Thoracic aorta (tissue), 2 donors: ENCODE measurements around the gene UGT1A5. TPM values are rescaled to one million over a fixed set of nuclear protein-coding genes. Genes with fewer than 3 reads are reported as not detected.

Experiments used
- ATAC-seq: fragments of 150-250 bp; one replicate; pipeline ENCODE4 v1.8.0; 2017; ENCODE audit warnings: low read depth; ENCODE audit not compliant: insufficient number of reproducible peaks, low FRiP score
- DNase-seq: peaks from one replicate; pipeline ENCODE4 v3.0.0-alpha.2; 2020; ENCODE audit warnings: low spot score
- H3K27ac ChIP-seq, 2 donors: fragments of 200-600 bp; sonication (generic); 1 replicate in 1 of 2; 2 replicates in 1 of 2; pipeline ENCODE4 v1.5.1; 2016; ENCODE audit warnings: mild to moderate bottlenecking in 2 of 2, moderate library complexity in 2 of 2
- H3K27me3 ChIP-seq: fragments of 200-600 bp; sonication (generic); replicated peaks from 2 replicates; pipeline ENCODE4 v1.6.0; 2016; ENCODE audit warnings: mild to moderate bottlenecking; ENCODE audit not compliant: insufficient read depth
- H3K36me3 ChIP-seq: fragments of 200-600 bp; sonication (generic); one replicate; pipeline ENCODE4 v1.5.1; 2016
- H3K4me1 ChIP-seq, 2 donors: fragments of 200-600 bp; sonication (generic); 1 replicate in 1 of 2; 2 replicates in 1 of 2; pipeline versions ENCODE4 v1.5.1 to v1.6.0; 2016; ENCODE audit warnings: low read depth in 2 of 2, mild to moderate bottlenecking in 1 of 2; ENCODE audit not compliant: control insufficient read depth in 1 of 2
- H3K4me3 ChIP-seq: fragments of 200-600 bp; sonication (generic); 2 replicates; pipeline ENCODE4 v1.5.1; 2016; ENCODE audit warnings: mild to moderate bottlenecking
- H3K9me3 ChIP-seq: fragments of 200-600 bp; sonication (generic); 2 replicates; pipeline ENCODE4 v1.5.1; 2016
- total RNA-seq, 2 donors: library from RNA; depleted of rRNA; stranded (reverse); fragments of >200 nt; gene quantifications; one replicate each; pipeline versions ENCODE4 v1.1.0 to v1.2.3, GENCODE V29; 2016
- TF ChIP-seq, protein P1 (sequence below): fragments of 200-600 bp; sonication (generic); IDR thresholded peaks from one replicate; pipeline ENCODE4 v1.5.1; 2019; ENCODE audit warnings: antibody characterized with exemption

Gene UGT1A5
- total RNA-seq, 2 donors from 2014 or later: not detected

DNA sequence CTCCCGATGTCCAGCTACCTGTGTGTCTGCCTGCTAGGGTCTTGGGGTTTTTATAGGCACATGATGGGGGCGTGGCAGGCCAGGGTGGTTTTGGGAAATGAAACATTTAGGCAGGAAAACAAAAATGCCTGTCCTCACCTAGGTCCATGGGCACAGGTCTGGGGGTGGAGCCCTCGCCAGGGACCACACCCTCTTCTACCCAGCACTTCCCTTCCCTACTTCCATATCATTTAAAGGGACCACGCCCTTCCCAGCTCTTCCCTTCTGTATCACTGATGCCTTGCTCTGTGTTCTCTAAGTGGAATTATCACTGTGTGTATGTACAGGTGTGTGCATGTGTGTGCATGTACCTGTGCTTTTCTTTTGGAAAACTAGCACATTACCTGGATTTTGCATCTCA, 53.7 kb downstream of the UGT1A5 start:
- DNase-seq (no peak), ATAC-seq (no peak)
- no peak overlapping the region for H3K27ac ChIP-seq
- no peaks in the 10 kb centered on the region for H3K27me3 ChIP-seq
- no peaks in the 10 kb centered on the region for H3K9me3 ChIP-seq
- H3K4me1 ChIP-seq: no peaks in the 10 kb centered on the region
- TF ChIP-seq, protein P1, sequence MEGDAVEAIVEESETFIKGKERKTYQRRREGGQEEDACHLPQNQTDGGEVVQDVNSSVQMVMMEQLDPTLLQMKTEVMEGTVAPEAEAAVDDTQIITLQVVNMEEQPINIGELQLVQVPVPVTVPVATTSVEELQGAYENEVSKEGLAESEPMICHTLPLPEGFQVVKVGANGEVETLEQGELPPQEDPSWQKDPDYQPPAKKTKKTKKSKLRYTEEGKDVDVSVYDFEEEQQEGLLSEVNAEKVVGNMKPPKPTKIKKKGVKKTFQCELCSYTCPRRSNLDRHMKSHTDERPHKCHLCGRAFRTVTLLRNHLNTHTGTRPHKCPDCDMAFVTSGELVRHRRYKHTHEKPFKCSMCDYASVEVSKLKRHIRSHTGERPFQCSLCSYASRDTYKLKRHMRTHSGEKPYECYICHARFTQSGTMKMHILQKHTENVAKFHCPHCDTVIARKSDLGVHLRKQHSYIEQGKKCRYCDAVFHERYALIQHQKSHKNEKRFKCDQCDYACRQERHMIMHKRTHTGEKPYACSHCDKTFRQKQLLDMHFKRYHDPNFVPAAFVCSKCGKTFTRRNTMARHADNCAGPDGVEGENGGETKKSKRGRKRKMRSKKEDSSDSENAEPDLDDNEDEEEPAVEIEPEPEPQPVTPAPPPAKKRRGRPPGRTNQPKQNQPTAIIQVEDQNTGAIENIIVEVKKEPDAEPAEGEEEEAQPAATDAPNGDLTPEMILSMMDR: no peak
- no peak overlapping the region for H3K4me3 ChIP-seq
- no peaks in the 10 kb centered on the region for H3K36me3 ChIP-seq

DNA sequence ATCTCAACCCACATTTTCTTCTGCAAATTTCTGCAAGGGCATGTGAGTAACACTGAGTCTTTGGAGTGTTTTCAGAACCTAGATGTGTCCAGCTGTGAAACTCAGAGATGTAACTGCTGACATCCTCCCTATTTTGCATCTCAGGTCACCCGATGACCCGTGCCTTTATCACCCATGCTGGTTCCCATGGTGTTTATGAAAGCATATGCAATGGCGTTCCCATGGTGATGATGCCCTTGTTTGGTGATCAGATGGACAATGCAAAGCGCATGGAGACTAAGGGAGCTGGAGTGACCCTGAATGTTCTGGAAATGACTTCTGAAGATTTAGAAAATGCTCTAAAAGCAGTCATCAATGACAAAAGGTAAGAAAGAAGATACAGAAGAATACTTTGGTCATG, 55.4 kb downstream of the UGT1A5 start:
- DNase-seq (no peak), ATAC-seq (no peak)
- H3K27me3 ChIP-seq: no peaks in the 10 kb centered on the region
- TF ChIP-seq, protein P1: no peak
- H3K4me1 ChIP-seq: no peaks in the 10 kb centered on the region
- no peak overlapping the region for H3K27ac ChIP-seq
- H3K36me3 ChIP-seq: no peaks in the 10 kb centered on the region
- no peaks in the 10 kb centered on the region for H3K9me3 ChIP-seq
- no peak overlapping the region for H3K4me3 ChIP-seq

DNA sequence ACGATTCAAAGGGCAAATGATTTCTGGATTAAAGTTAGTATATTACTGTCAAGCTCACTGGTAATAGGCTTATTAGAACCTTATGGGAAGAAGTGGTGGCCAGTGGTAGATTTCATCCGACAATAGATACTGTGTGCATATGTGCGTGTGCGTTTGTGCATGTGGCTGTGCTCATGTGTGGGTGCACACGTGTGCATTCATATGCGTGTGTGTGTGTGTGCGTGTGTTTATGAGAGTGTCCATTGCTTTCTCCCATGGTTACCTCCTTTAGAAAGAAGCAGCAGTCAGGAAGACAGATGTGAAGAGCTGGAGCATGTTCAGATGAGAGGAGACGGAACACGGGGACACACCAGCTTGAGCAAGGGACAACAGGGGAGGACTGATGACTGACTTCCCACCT, 56.6 kb downstream of the UGT1A5 start:
- H3K9me3 ChIP-seq: no peaks in the 10 kb centered on the region
- H3K36me3 ChIP-seq: no peaks in the 10 kb centered on the region
- no peak overlapping the region for H3K4me3 ChIP-seq
- TF ChIP-seq, protein P1: no peak
- ATAC-seq: no peak
- H3K27me3 ChIP-seq: no peaks in the 10 kb centered on the region
- no peaks in the 10 kb centered on the region for H3K4me1 ChIP-seq
- H3K27ac ChIP-seq: no peak overlapping the region
- DNase-seq: no peak

DNA sequence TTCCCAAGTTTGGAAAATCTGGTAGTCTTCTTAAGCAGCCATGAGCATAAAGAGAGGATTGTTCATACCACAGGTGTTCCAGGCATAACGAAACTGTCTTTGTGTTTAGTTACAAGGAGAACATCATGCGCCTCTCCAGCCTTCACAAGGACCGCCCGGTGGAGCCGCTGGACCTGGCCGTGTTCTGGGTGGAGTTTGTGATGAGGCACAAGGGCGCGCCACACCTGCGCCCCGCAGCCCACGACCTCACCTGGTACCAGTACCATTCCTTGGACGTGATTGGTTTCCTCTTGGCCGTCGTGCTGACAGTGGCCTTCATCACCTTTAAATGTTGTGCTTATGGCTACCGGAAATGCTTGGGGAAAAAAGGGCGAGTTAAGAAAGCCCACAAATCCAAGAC, 59.4 kb downstream of the UGT1A5 start:
- H3K4me3 ChIP-seq: no peak overlapping the region
- no peak for DNase-seq
- no peak for ATAC-seq
- H3K9me3 ChIP-seq: peaks cover 4% of the 10 kb centered on the region
- no peaks in the 10 kb centered on the region for H3K27me3 ChIP-seq
- no peaks in the 10 kb centered on the region for H3K36me3 ChIP-seq
- no peak overlapping the region for H3K27ac ChIP-seq
- TF ChIP-seq, protein P1: no peak
- no peaks in the 10 kb centered on the region for H3K4me1 ChIP-seq

DNA sequence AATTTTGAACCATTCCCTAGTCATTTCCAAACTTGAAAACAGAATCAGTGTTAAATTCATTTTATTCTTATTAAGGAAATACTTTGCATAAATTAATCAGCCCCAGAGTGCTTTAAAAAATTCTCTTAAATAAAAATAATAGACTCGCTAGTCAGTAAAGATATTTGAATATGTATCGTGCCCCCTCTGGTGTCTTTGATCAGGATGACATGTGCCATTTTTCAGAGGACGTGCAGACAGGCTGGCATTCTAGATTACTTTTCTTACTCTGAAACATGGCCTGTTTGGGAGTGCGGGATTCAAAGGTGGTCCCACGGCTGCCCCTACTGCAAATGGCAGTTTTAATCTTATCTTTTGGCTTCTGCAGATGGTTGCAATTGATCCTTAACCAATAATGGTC, 59.9 kb downstream of the UGT1A5 start:
- TF ChIP-seq, protein P1: no peak
- Histone ChIP-seq H3K27ac (no peak overlapping the region), H3K36me3 (no peaks in the 10 kb centered on the region), H3K27me3 (no peaks in the 10 kb centered on the region), H3K4me1 (no peaks in the 10 kb centered on the region), H3K9me3 (peaks cover 4% of the 10 kb centered on the region), H3K4me3 (no peak overlapping the region)
- DNase-seq (no peak), ATAC-seq (no peak)
